Measurements from ENCODE around the gene AHCYL1.

The AHCYL1 gene

GRCh38 chr1:110048240-110048639 lies 63.7 kb downstream of the AHCYL1 start:
- no peak for TF ChIP-seq CTCF (IDR thresholded peaks at IDR 0.05; ENCODE audit: low read depth, low read length, missing control alignments)
- in situ Hi-C loops (cut with HindIII; ENCODE audit: low sequenced_read_pairs), result no loop called here
- no peak for DNase-seq (ENCODE audit: low read depth)
- H3K4me3 ChIP-seq (ENCODE audit: low read depth, low read length), result no peak overlapping the region

GRCh38 chr1:110048923-110049601 lies 64.5 kb downstream of the AHCYL1 start:
- in situ Hi-C loops (cut with HindIII; ENCODE audit: low sequenced_read_pairs), result no loop called here
- H3K4me3 ChIP-seq (ENCODE audit: low read depth, low read length), result no peak overlapping the region
- TF ChIP-seq CTCF (IDR thresholded peaks at IDR 0.05; ENCODE audit: low read depth, low read length, missing control alignments), result no peak
- DNase-seq (ENCODE audit: low read depth), result no peak

GRCh38 chr1:110049801-110050601 lies 65.4 kb downstream of the AHCYL1 start:
- in situ Hi-C loops (cut with HindIII; ENCODE audit: low sequenced_read_pairs), result no loop called here
- no peak overlapping the region for H3K4me3 ChIP-seq (ENCODE audit: low read depth, low read length)
- TF ChIP-seq CTCF (IDR thresholded peaks at IDR 0.05; ENCODE audit: low read depth, low read length, missing control alignments), result no peak
- no peak for DNase-seq (ENCODE audit: low read depth)

GRCh38 chr1:110050602-110051261 lies 66.2 kb downstream of the AHCYL1 start:
- DNase-seq (ENCODE audit: low read depth), result no peak
- in situ Hi-C loops (cut with HindIII; ENCODE audit: low sequenced_read_pairs), result no loop called here
- no peak for TF ChIP-seq CTCF (IDR thresholded peaks at IDR 0.05; ENCODE audit: low read depth, low read length, missing control alignments)

GRCh38 chr1:110051262-110051648 lies 66.7 kb downstream of the AHCYL1 start:
- no peak overlapping the region for H3K4me3 ChIP-seq (ENCODE audit: low read depth, low read length)
- no peak for DNase-seq (ENCODE audit: low read depth)
- in situ Hi-C loops (cut with HindIII; ENCODE audit: low sequenced_read_pairs), result no loop called here
- no peak for TF ChIP-seq CTCF (IDR thresholded peaks at IDR 0.05; ENCODE audit: low read depth, low read length, missing control alignments)

More at GRCh38 chr1:110050602-110051261, 66.2 kb downstream of the AHCYL1 start:
- no peak overlapping the region for H3K4me3 ChIP-seq (ENCODE audit: low read depth, low read length)

- no peak for DNase-seq (ENCODE audit: low read depth)
- H3K4me3 ChIP-seq (ENCODE audit: low read depth, low read length), result no peak overlapping the region
- in situ Hi-C loops (cut with HindIII; ENCODE audit: low sequenced_read_pairs), result no loop called here
- TF ChIP-seq CTCF (IDR thresholded peaks at IDR 0.05; ENCODE audit: low read depth, low read length, missing control alignments), result peak; percentile 98
These were observed 69.2 kb downstream of the AHCYL1 start for GRCh38 chr1:110053552-110054428.

All from astrocyte of the cerebellum (primary cell).